Astrocyte (in vitro differentiated cells and primary cell): ENCODE measurements around the gene MYH11. TPM values are rescaled to one million over a fixed set of nuclear protein-coding genes. Genes with fewer than 3 reads are reported as not detected.
"Not testable (repeated sequence)": the region's sequence is repeated elsewhere in the genome, so short reads cannot be mapped to it uniquely, and the experiment has no call there.

Experiments
- DNase-seq: peaks from one replicate; pipeline ENCODE4 v3.0.0-alpha.2; 2010; ENCODE audit warnings: low read depth
- FAIRE-seq: peaks from 2 replicates; lab custom pipeline; 2011; peaks lifted over from hg19 to GRCh38; lab: Jason Lieb, UNC
- H2AFZ ChIP-seq: 2 replicates; pipeline ENCODE4 v1.6.0; 2012; ENCODE audit warnings: low read depth, low read length, inconsistent platforms
- H3K27ac ChIP-seq: 2 replicates; pipeline ENCODE4 v1.5.1; 2011; ENCODE audit warnings: low read depth, low read length, inconsistent platforms
- H3K27me3 ChIP-seq: 2 replicates; pipeline ENCODE4 v1.6.0; 2011; ENCODE audit warnings: low read length, inconsistent platforms; ENCODE audit not compliant: insufficient read depth
- H3K36me3 ChIP-seq: 2 replicates; pipeline ENCODE4 v1.5.1; 2011; ENCODE audit warnings: low read length, inconsistent platforms; ENCODE audit not compliant: insufficient read depth
- H3K4me1 ChIP-seq: 2 replicates; pipeline ENCODE4 v1.5.1; 2011; ENCODE audit warnings: low read length, inconsistent platforms; ENCODE audit not compliant: insufficient read depth
- H3K4me2 ChIP-seq: 2 replicates; pipeline ENCODE4 v1.6.0; 2012; ENCODE audit warnings: low read length, inconsistent platforms
- H3K4me3 ChIP-seq: 2 replicates; pipeline ENCODE4 v1.5.1; 2011; ENCODE audit warnings: low read depth, mild to moderate bottlenecking, low read length, inconsistent platforms; ENCODE audit not compliant: insufficient read depth
- H3K79me2 ChIP-seq: 2 replicates; pipeline ENCODE4 v1.6.0; 2012; ENCODE audit warnings: mild to moderate bottlenecking, low read length, inconsistent platforms; ENCODE audit not compliant: insufficient read depth
- H3K9ac ChIP-seq: 2 replicates; pipeline ENCODE4 v1.6.0; 2012; ENCODE audit warnings: mild to moderate bottlenecking, low read length, inconsistent platforms
- H3K9me3 ChIP-seq: 2 replicates; pipeline ENCODE4 v1.5.1; 2012; ENCODE audit warnings: low read depth, mild to moderate bottlenecking, low read length, inconsistent platforms; ENCODE audit not compliant: insufficient read depth
- H4K20me1 ChIP-seq: 2 replicates; pipeline ENCODE4 v1.6.0; 2012; ENCODE audit warnings: low read length, inconsistent platforms; ENCODE audit not compliant: insufficient read depth
- H3K27ac Mint-ChIP-seq: one replicate; pipeline ENCODE4 v1.8.0; 2021; ENCODE audit warnings: mild to moderate bottlenecking, mixed read lengths; ENCODE audit not compliant: unreplicated experiment
- H3K27me3 Mint-ChIP-seq: one replicate; pipeline ENCODE4 v1.8.0; 2021; ENCODE audit warnings: low read depth, mixed read lengths; ENCODE audit not compliant: unreplicated experiment
- H3K36me3 Mint-ChIP-seq: one replicate; pipeline ENCODE4 v1.8.0; 2021; ENCODE audit warnings: low read depth, mixed read lengths; ENCODE audit not compliant: unreplicated experiment
- H3K4me1 Mint-ChIP-seq: one replicate; pipeline ENCODE4 v1.8.0; 2021; ENCODE audit warnings: low read depth, mixed read lengths; ENCODE audit not compliant: unreplicated experiment
- H3K4me3 Mint-ChIP-seq: one replicate; pipeline ENCODE4 v1.8.0; 2021; ENCODE audit warnings: mild to moderate bottlenecking, moderate library complexity, mixed read lengths; ENCODE audit not compliant: unreplicated experiment
- H3K9me3 Mint-ChIP-seq: one replicate; pipeline ENCODE4 v1.8.0; 2021; ENCODE audit warnings: mild to moderate bottlenecking, mixed read lengths; ENCODE audit not compliant: unreplicated experiment
- CTCF ChIP-seq: IDR thresholded peaks from 2 replicates; pipeline ENCODE4 v1.5.1; 2011; ENCODE audit warnings: low read depth, mild to moderate bottlenecking, inconsistent platforms, low read length, moderate library complexity; ENCODE audit not compliant: insufficient read depth
- EZH2 ChIP-seq: IDR thresholded peaks from 2 replicates; pipeline ENCODE4 v1.6.1; 2012; ENCODE audit warnings: mild to moderate bottlenecking, low read length, inconsistent platforms; ENCODE audit not compliant: insufficient read depth
- total RNA-seq: library from RNA; stranded (reverse); gene quantifications from 2 replicates; pipeline ENCODE4 v1.2.1, GENCODE V29; 2021

The MYH11 gene
- total RNA-seq, 1 donor from 2014 or later = 1.0 TPM

- TF ChIP-seq EZH2 (no peak), CTCF (no peak)
- no peaks in the 10 kb centered on the region for H4K20me1 ChIP-seq
- H3K27me3 ChIP-seq = peaks cover 9% of the 10 kb centered on the region
- Mint-ChIP-seq H3K4me1 (peaks cover 9% of the 10 kb centered on the region), H3K4me3 (no peak overlapping the region), H3K36me3 (no peaks in the 10 kb centered on the region), H3K9me3 (peaks cover 6% of the 10 kb centered on the region), H3K27me3 (peaks cover 7% of the 10 kb centered on the region), H3K27ac (peak overlapping the region; percentile 34)
- H3K4me1 ChIP-seq = peaks cover 19% of the 10 kb centered on the region
- FAIRE-seq (no peak), DNase-seq (no peak)
- no peak overlapping the region for H3K4me3 ChIP-seq
- peaks cover 5% of the 10 kb centered on the region for H3K9me3 ChIP-seq
- no peaks in the 10 kb centered on the region for H3K79me2 ChIP-seq
- H3K9ac ChIP-seq = no peak overlapping the region
- H2AFZ ChIP-seq = no peak overlapping the region
- no peak overlapping the region for H3K4me2 ChIP-seq
- H3K27ac ChIP-seq = no peak overlapping the region
- no peaks in the 10 kb centered on the region for H3K36me3 ChIP-seq
These were observed 45.9 kb downstream of the MYH11 start for GRCh38 chr16:15810949-15811348.

GRCh38 chr16:15810411-15810810 lies 46.4 kb downstream of the MYH11 start:
- Mint-ChIP-seq H3K36me3 (no peaks in the 10 kb centered on the region), H3K4me1 (peaks cover 9% of the 10 kb centered on the region), H3K27ac (no peak overlapping the region), H3K9me3 (peaks cover 2% of the 10 kb centered on the region), H3K27me3 (peaks cover 7% of the 10 kb centered on the region), H3K4me3 (peak overlapping the region; percentile 1)
- Histone ChIP-seq H3K4me1 (peaks cover 19% of the 10 kb centered on the region), H3K4me2 (no peak overlapping the region), H4K20me1 (no peaks in the 10 kb centered on the region), H3K27ac (no peak overlapping the region), H3K9me3 (peaks cover 3% of the 10 kb centered on the region), H3K36me3 (no peaks in the 10 kb centered on the region), H2AFZ (no peak overlapping the region), H3K4me3 (no peak overlapping the region), H3K79me2 (no peaks in the 10 kb centered on the region), H3K27me3 (peaks cover 4% of the 10 kb centered on the region), H3K9ac (no peak overlapping the region)
- no peak for FAIRE-seq
- DNase-seq = peak; percentile 31
- TF ChIP-seq CTCF = no peak
- no peak for TF ChIP-seq EZH2

- H2AFZ ChIP-seq, DNase-seq, H3K27me3 ChIP-seq, H3K36me3 Mint-ChIP-seq, H4K20me1 ChIP-seq, H3K4me2 ChIP-seq, H3K9me3 Mint-ChIP-seq, H3K79me2 ChIP-seq, H3K27ac ChIP-seq, H3K27me3 Mint-ChIP-seq, H3K9me3 ChIP-seq, H3K4me3 ChIP-seq, H3K4me3 Mint-ChIP-seq, FAIRE-seq, H3K4me1 Mint-ChIP-seq, H3K36me3 ChIP-seq, H3K9ac ChIP-seq: not testable (repeated sequence)
- H3K4me1 ChIP-seq = peaks cover 19% of the 10 kb centered on the region
- H3K27ac Mint-ChIP-seq = peak overlapping the region; percentile 5
These were observed 47.5 kb downstream of the MYH11 start for GRCh38 chr16:15809297-15809696.
